Mucosa of rectum (tissue), 2 donors: ENCODE data around the gene CHAF1A.

Experiments
- H3K27ac ChIP-seq, 2 donors: one replicate each; pipeline ENCODE4 v1.7.0; 2013; ENCODE audit warnings: inconsistent platforms in 2 of 2, low read depth in 2 of 2, low read length in 2 of 2
- H3K27me3 ChIP-seq, 2 donors: one replicate each; pipeline ENCODE4 v1.7.0; 2013; ENCODE audit warnings: low read length in 2 of 2; ENCODE audit not compliant: control insufficient read depth in 2 of 2, insufficient read depth in 2 of 2
- H3K36me3 ChIP-seq, 2 donors: one replicate each; pipeline ENCODE4 v1.7.0; 2013; ENCODE audit warnings: low read length in 2 of 2; ENCODE audit not compliant: control insufficient read depth in 2 of 2, insufficient read depth in 2 of 2
- H3K4me1 ChIP-seq, 2 donors: one replicate each; pipeline ENCODE4 v1.7.0; 2013; ENCODE audit warnings: low read length in 2 of 2, mild to moderate bottlenecking in 1 of 2; ENCODE audit not compliant: control insufficient read depth in 2 of 2, insufficient read depth in 2 of 2
- H3K4me3 ChIP-seq, 2 donors: one replicate each; pipeline ENCODE4 v1.7.0; 2013; ENCODE audit warnings: low read length in 2 of 2
- H3K9ac ChIP-seq, 2 donors: one replicate each; pipeline ENCODE4 v1.7.0; 2013; ENCODE audit warnings: low read length in 2 of 2, low read depth in 1 of 2, mild to moderate bottlenecking in 1 of 2
- H3K9me3 ChIP-seq, 2 donors: one replicate each; pipeline ENCODE4 v1.7.0; 2013; ENCODE audit warnings: low read length in 2 of 2; ENCODE audit not compliant: control insufficient read depth in 2 of 2
- donor health status: healthy.
- donor health status: Normal muscosa, but diverticular disease.

CHAF1A gene

DNA sequence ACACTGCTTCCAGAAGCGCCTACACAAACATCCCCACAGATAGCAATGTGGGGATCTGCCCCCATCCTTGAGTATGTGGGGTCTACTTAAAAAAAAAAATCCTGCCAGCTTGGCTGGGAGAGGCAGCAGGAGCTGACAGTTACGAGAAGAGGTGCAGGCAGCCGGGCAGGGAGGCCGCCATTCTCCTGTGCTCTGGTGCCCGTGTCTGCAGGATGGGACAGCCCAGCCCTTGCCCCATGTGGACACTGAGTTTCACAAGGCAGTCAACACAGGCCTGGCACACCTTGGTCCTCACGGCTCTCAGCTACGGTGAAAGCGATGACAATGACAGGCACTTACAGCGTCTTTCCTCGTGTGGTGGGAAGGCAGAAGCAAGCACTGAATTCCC, 35.1 kb upstream of the CHAF1A start:
- no peak overlapping the region for H3K9ac ChIP-seq
- H3K4me3 ChIP-seq = no peak overlapping the region
- H3K9me3 ChIP-seq = no peaks in the 10 kb centered on the region
- H3K27me3 ChIP-seq = no peaks in the 10 kb centered on the region
- peaks cover 23 to 34% of the 10 kb centered on the region in 2 donors for H3K4me1 ChIP-seq
- H3K36me3 ChIP-seq = peaks cover 21 to 22% of the 10 kb centered on the region in 2 donors
- no peak overlapping the region for H3K27ac ChIP-seq

- no peaks in the 10 kb centered on the region for H3K9me3 ChIP-seq
- H3K9ac ChIP-seq = no peak overlapping the region
- no peaks in the 10 kb centered on the region for H3K27me3 ChIP-seq
- peak overlapping the region in 1 of 2 donors; percentile 28 for H3K27ac ChIP-seq
- H3K4me1 ChIP-seq = peaks cover 23 to 37% of the 10 kb centered on the region in 2 donors
- H3K36me3 ChIP-seq = peaks cover 18 to 19% of the 10 kb centered on the region in 2 donors
- no peak overlapping the region for H3K4me3 ChIP-seq
These were observed 34.7 kb upstream of the CHAF1A start for GRCh38 chr19:4367781-4368127.

DNA sequence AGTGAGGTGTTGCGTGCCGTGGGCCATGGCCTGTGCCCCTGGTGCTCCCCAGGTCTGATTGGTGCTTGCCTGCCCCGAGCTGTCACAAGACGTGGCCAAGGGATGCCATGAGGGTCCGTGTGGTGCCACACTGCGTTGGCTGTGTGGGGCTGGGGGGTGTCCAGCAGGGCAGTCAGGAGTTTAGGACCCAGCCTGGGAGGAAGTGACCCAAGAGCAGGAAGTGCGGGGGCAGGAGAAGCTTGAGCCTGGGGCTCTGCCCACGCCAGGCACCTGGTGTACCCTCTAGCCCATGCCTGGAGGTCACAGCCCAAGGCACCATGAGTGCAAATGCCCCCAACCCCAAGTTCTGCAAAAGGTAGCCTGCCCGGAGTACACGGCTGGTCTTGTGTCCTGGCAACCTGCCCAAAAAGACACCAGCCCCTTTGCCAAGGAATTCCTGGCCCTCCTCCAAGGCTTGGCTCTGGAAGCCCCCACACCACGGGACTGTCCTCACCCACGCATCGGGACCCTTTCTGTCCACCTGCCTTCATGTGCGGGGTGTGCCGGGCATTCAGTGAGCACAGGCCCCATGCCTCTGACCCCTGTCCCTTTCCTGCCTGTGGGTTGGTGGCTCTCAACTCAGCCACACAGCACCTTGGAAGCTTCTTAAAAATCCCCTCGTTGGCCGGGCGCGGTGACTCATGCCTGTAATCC, 34.2 kb upstream of the CHAF1A start:
- Histone ChIP-seq H3K9ac (no peak overlapping the region), H3K4me1 (peaks cover 23 to 37% of the 10 kb centered on the region in 2 donors), H3K27me3 (no peaks in the 10 kb centered on the region), H3K27ac (peak overlapping the region in 1 of 2 donors; percentile 28), H3K9me3 (no peaks in the 10 kb centered on the region), H3K36me3 (peaks cover 14% of the 10 kb centered on the region in 2 donors), H3K4me3 (no peak overlapping the region)

- Histone ChIP-seq H3K9ac (peak overlapping the region; percentile 32 to 62), H3K9me3 (no peaks in the 10 kb centered on the region), H3K4me1 (peaks cover 30 to 44% of the 10 kb centered on the region in 2 donors), H3K4me3 (peak overlapping the region; percentile 52), H3K27ac (peak overlapping the region; percentile 73 to 83), H3K27me3 (no peaks in the 10 kb centered on the region), H3K36me3 (peaks cover 6 to 7% of the 10 kb centered on the region in 2 donors)
These were observed 33.1 kb upstream of the CHAF1A start for GRCh38 chr19:4369109-4369887.

- Histone ChIP-seq H3K9me3 (no peaks in the 10 kb centered on the region), H3K27me3 (no peaks in the 10 kb centered on the region), H3K9ac (peak overlapping the region; percentile 24 to 62), H3K36me3 (peaks cover 6 to 7% of the 10 kb centered on the region in 2 donors), H3K4me1 (peaks cover 36 to 50% of the 10 kb centered on the region in 2 donors), H3K4me3 (peak overlapping the region; percentile 52), H3K27ac (peak overlapping the region; percentile 73 to 83)
These were observed 32.6 kb upstream of the CHAF1A start for GRCh38 chr19:4369888-4370260.

DNA sequence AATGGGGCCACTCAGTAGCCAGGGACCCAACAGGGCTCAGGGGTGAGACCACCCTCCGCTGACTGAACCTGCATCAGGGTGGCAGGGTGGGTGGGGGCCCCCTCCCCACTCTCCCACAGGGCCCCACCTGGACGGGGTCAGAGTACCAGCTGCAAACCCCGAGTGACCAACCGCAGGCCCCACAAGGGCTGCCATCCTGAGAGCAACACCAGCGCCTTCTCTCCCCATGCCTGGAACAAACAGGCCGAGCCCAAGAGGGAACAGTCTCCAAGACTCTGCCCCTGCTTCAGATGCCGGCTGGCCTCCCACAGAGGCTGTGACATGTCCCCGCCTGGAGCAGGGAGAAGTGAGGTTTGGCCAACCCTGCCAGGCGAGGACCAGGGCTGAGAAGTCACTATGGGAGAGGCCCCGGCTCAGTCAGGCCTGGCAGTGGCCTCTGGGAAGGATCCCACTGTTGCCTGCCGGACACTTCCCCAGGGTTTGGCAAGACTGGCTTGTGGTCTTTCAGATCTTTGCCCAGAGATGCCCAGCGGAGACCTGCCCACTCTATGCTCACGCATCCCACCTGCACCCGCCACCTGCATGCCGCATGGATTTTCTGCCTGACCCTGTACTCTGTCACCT, 31.9 kb upstream of the CHAF1A start:
- H3K36me3 ChIP-seq = peaks cover 5 to 7% of the 10 kb centered on the region in 2 donors
- H3K27me3 ChIP-seq = no peaks in the 10 kb centered on the region
- H3K9me3 ChIP-seq = no peaks in the 10 kb centered on the region
- peaks cover 42 to 54% of the 10 kb centered on the region in 2 donors for H3K4me1 ChIP-seq
- H3K27ac ChIP-seq = peak overlapping the region in 1 of 2 donors; percentile 83
- peak overlapping the region; percentile 52 for H3K4me3 ChIP-seq
- H3K9ac ChIP-seq = peak overlapping the region in 1 of 2 donors; percentile 24

DNA sequence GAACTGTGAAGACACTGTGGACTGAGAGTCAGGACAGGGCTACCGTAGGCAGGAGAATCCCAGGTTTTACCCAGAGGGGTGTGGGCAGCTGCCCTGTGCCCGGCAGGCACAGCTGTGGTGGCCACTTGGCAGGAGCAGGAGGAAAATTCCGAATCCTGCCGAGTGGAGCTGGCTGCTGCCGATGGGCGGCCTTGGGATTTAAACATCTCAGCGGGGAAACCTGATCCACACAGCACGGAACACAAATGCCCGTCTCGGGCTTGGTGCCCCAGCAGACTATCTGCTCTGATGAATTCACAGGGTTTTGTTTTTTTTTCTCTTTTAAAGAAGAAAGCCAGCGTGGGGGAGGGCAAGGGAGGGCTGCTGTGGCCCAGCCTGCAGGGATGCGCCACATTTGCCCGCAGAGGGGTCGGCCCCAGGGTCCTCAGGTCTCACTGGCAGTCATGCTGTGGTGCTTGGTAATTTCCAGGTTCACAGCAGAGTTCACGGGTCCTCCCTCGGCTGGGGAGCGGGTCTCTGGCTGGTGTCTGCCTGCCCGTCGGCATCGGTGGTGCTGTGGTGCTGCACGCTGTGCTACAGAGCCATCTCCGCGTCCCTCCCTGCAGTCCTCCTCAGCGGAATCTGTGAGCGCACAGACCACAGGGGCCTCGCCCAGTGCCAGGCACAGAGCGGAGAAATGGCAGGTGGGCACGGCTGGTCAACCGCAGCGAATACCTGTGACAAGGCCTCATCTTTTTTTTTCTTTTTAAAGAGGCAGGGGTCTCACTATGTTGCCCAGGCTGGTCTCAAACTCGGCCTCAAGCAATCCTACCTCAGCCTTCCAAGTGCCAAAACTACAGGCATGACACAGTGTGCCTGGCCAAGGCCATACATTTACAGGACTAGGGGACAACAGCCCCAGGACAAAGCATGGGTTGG, 30.9 kb upstream of the CHAF1A start:
- Histone ChIP-seq H3K27ac (peak overlapping the region in 1 of 2 donors; percentile 83), H3K9ac (no peak overlapping the region), H3K4me1 (peaks cover 52 to 61% of the 10 kb centered on the region in 2 donors), H3K36me3 (no peaks in the 10 kb centered on the region), H3K27me3 (no peaks in the 10 kb centered on the region), H3K4me3 (no peak overlapping the region), H3K9me3 (no peaks in the 10 kb centered on the region)

GRCh38 chr19:4372165-4373012, 30.1 kb upstream of the CHAF1A start:
- Histone ChIP-seq H3K27me3 (no peaks in the 10 kb centered on the region), H3K4me3 (no peak overlapping the region), H3K9ac (no peak overlapping the region), H3K27ac (no peak overlapping the region), H3K4me1 (peaks cover 52 to 64% of the 10 kb centered on the region in 2 donors), H3K36me3 (no peaks in the 10 kb centered on the region), H3K9me3 (no peaks in the 10 kb centered on the region)

- H3K9ac ChIP-seq = no peak overlapping the region
These were observed 29.4 kb upstream of the CHAF1A start for GRCh38 chr19:4373013-4373367.

More at GRCh38 chr19:4373013-4373367, 29.4 kb upstream of the CHAF1A start:
- H3K4me3 ChIP-seq = no peak overlapping the region
- H3K27ac ChIP-seq = no peak overlapping the region
- no peaks in the 10 kb centered on the region for H3K9me3 ChIP-seq
- H3K36me3 ChIP-seq = no peaks in the 10 kb centered on the region
- H3K27me3 ChIP-seq = no peaks in the 10 kb centered on the region
- peaks cover 52 to 65% of the 10 kb centered on the region in 2 donors for H3K4me1 ChIP-seq
